Fibroblast of pulmonary artery (primary cell): ENCODE results near the gene FAM135A.
"Not testable (repeated sequence)": the region's sequence is repeated elsewhere in the genome, so short reads cannot be mapped to it uniquely, and the experiment has no call there.

Experiments
- DNase-seq: peaks from one replicate; pipeline ENCODE4 v3.0.0-alpha.2; 2010; ENCODE audit warnings: low read depth
- H3K4me3 ChIP-seq: replicated peaks from 2 replicates; pipeline ENCODE4 v1.5.1; 2011; ENCODE audit warnings: low read depth, mild to moderate bottlenecking, control low read depth, low read length, moderate library complexity
- CTCF ChIP-seq: IDR thresholded peaks from 2 replicates; pipeline ENCODE4 v1.5.1; 2011; ENCODE audit warnings: mild to moderate bottlenecking, control low read depth, low read length, inconsistent platforms; ENCODE audit errors: missing control alignments

FAM135A gene

DNA sequence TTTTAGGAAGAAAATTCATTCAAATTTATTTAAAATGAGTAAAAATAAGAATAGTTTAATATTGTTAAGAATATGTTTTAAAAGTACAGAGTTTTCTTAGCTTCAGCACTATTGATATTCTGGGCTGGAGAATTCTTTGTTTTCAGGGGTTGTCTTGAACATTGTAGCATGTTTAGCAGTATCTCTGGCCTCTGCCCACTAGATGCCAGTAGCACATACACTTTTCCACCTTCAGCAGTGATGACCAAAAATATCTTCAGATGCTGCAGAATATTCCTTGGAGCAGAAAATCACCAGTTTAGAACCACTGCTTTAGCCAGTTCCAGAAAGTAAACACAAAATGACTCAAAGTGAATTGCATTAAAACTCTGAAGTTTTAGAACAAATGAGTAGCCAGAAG, 134.0 kb downstream of the FAM135A start:
- no peak overlapping the region for H3K4me3 ChIP-seq
- peak; percentile 48 for DNase-seq
- TF ChIP-seq CTCF: peak; percentile 52

- TF ChIP-seq CTCF: no peak
- DNase-seq: no peak
- no peak overlapping the region for H3K4me3 ChIP-seq
Measured at GRCh38 chr6:70547905-70548304, 134.6 kb downstream of the FAM135A start.

GRCh38 chr6:70549327-70549726, 136.0 kb downstream of the FAM135A start:
- no peak for DNase-seq
- no peak for TF ChIP-seq CTCF
- H3K4me3 ChIP-seq: no peak overlapping the region

DNA sequence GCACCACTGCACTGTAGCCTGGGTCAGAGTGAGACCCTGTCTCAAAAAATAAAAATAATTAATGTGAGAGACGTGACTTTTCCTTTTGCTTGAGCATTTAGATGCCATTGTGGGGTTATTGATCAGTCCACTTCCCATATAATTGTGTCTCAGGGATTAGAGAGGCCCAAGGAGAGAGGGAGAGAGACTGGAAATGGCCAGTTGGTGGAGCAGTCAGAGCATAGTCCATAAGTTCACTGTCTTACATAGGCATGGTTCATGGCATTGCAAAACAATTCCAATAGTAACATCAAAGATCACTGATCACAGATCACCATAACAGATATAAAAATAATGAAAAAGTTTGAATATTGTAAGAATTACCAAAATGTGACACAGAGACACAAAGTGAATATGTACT, 138.3 kb downstream of the FAM135A start:
- no peak overlapping the region for H3K4me3 ChIP-seq
- DNase-seq: no peak
- TF ChIP-seq CTCF: no peak

DNA sequence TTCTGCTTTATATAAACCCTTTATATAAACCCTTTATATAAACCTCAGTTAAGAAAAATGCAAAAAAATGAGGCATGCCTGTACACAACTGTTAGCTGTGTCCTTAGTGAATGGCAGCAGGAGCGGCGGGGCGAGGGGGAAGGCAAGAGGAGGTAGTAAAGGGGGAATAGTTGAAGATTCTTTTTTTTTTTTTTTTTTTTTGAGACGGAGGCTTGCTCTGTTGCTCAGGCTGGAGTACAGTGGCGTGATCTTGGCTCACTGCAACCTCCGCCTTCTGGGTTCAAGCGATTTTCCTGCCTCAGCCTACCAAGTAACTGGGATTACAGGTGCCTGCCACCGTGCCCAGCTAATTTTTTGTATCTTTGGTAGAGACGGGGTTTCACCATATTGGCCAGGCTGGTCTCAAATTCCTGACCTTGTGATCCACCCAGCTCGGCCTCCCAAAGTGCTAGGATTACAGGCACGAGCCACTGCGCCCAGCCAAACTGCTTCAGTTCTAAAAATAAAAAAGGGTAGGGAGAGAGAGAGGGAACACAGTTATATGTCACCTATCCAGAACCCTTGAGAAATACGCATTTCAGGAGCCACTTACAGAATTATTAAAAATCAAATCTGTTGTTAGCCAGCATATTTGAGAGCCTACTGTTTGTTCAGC, 139.1 kb downstream of the FAM135A start:
- H3K4me3 ChIP-seq, DNase-seq: not testable (repeated sequence)

DNA sequence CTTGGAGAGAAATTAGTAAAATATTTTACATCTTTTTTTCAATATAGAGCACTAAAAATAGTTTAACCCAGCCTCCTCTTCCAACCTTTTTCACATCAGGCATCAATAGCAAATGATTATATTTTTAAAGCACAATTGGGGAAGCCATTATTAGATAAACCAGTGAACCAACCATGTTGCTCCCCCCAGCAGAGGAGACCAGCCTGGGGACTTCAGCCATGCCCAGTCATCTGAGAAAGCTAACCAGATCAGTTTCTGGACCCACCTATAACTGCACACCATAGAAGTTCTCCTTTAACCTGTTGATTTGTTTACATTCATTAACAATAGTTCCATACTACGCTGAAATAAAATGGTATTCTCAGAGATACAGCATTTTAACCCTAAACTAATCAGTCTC, 139.7 kb downstream of the FAM135A start:
- no peak for TF ChIP-seq CTCF
- DNase-seq: no peak
- no peak overlapping the region for H3K4me3 ChIP-seq

DNA sequence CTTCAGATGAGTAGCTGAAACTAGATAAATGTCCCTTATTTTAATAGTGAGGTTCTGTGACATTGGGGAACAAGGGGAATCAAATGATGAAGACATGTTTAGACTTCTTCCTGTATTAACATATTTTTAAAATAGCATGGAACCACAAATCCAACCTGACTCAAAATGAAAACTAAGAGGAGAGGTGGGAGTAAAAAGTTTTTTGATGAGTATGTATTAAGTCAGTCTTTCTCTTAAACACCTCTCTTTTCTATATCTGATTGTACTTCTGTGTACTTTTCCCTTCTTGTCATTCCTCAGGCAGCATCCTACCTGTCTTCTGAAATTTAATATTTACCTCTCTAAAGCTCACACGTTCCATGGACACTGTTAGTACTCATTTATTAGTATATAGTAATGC, 144.7 kb downstream of the FAM135A start:
- no peak for DNase-seq
- H3K4me3 ChIP-seq: no peak overlapping the region
- no peak for TF ChIP-seq CTCF

- H3K4me3 ChIP-seq, DNase-seq: not testable (repeated sequence)
Measured at GRCh38 chr6:70562401-70562800, 149.1 kb downstream of the FAM135A start.
